Retinal pigment epithelial cell (primary cell): ENCODE data around the gene SRSF10.

Source experiments
- DNase-seq: peaks from one replicate; pipeline ENCODE4 v3.0.0-alpha.2; 2010; ENCODE audit warnings: low read depth
- H3K4me3 ChIP-seq: 2 replicates; pipeline ENCODE4 v1.5.1; 2011; ENCODE audit warnings: mild to moderate bottlenecking, low read length, control low read depth, moderate library complexity
- TF ChIP-seq, protein P1 (sequence below): conservative IDR thresholded peaks from 2 replicates; pipeline ENCODE4 v1.5.1; 2011; ENCODE audit warnings: low read depth, low read length, control low read depth, inconsistent platforms

The SRSF10 gene

DNA sequence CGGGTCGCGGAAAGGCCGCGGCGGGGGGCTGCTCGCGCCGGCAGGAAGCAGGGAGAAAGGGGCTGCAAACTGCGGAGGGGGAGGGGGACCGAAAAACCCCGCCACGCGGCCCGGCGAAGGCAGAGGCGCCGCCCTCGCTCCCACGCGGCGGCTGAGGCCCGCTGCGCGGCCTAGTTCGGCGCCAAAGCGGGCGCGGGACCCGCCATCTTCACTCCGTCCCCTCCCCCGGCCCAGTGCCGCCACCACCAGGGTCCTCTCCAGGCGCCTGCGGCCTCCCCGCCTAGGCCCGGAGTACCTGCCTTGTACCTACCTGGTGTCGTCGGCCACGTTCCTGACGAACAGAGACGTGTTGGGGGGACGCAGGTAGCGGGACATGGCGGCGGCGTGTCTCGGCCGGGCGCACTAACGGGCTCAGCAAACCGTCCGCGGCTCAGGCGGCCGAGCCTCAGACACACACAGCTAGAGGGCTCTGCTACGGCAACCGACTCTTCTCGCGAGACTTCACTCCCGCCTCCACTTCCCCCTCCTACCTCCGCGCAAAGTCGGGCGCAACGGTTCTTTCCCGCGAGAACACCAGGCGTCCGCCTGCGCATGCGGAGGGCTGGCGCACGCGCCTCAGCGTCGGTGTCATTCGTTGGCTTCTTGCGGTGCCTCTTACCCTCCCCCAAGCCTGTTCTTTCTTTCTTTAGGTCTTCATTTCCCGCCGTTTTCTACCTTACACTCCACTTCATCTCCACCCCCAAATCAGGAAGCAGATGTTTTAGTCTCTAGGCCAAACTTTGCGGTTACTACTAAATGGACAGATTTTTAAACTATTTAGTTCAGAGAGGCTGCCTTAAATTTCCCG lies at the start of gene SRSF10:
TSS of gene SRSF10 (minus strand) at position 447 of the 847 bp plus-strand sequence. CDS start at position 375, 72 bp downstream.
- TF ChIP-seq, protein P1, sequence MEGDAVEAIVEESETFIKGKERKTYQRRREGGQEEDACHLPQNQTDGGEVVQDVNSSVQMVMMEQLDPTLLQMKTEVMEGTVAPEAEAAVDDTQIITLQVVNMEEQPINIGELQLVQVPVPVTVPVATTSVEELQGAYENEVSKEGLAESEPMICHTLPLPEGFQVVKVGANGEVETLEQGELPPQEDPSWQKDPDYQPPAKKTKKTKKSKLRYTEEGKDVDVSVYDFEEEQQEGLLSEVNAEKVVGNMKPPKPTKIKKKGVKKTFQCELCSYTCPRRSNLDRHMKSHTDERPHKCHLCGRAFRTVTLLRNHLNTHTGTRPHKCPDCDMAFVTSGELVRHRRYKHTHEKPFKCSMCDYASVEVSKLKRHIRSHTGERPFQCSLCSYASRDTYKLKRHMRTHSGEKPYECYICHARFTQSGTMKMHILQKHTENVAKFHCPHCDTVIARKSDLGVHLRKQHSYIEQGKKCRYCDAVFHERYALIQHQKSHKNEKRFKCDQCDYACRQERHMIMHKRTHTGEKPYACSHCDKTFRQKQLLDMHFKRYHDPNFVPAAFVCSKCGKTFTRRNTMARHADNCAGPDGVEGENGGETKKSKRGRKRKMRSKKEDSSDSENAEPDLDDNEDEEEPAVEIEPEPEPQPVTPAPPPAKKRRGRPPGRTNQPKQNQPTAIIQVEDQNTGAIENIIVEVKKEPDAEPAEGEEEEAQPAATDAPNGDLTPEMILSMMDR: peak; percentile 26
- peak; percentile 95 for DNase-seq
- peak within 1 kb of the TSS; percentile 95 for H3K4me3 ChIP-seq

DNA sequence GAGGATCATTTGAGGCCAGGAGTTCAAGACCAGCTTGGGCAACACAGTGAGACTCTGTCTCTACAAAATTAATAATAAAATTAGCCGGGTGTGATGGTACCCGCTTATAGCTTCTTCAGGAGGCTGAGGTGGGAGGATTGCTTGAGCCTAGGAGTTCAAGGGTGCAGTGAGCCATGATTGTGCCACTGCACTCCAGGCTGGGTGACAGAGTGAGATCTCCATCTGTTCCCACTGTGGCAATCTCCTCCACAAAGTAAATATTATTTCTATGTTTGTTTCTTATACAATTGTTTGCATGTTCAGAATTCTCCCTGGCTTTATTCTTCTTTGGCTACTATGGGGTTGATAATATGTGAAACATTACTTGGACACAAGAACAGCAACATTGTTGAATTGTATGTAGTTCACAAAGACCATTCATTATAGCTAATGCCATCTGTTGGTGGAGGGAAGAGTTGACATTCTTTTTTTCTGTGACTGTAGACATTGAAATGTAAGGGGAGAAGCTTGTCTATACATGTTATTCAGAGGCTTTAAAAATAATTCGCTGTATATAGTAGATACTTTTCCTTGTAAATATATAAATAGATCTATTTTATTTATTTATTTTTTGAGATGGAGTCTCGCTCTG lies 47.8 kb upstream of the SRSF10 start:
- no peak for DNase-seq
- TF ChIP-seq, protein P1: peak; percentile 69
- no peak overlapping the region for H3K4me3 ChIP-seq

DNA sequence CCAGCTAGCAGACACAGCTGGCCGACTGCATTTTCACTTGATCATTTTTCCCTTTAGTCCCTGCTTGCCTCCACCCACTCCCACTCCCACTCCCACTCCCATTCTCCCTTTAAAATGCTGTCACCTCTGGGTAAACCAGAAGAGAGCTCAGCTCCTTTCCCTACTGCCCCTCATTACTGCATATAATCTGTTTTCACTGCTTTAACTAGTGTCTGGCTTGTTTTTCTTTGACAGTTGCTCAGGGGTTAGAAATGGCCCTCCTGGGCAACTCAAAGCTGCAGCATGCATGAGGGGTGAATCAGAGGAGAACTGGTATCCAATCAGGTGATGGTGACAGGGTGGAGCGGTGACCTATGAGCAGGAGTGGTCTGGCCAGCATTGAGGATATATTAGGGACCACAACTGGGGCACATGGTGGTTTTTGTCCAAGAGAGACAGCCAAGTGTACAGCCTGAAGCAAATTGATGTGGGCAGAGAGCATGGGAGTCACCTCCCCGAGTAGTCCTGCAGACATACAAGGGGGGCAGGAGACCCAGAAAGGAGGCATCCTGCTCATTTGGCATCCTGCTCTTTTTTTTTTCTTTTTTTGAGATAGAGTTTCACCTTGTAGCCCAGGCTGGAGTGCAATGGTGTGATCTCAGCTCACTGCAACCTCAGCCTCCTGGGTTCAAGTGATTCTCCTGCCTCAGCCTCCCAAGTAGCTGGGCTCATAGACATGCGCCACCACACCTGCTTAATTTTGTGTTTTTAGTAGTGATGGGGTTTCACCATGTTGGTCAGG lies 42.6 kb upstream of the SRSF10 start:
- TF ChIP-seq, protein P1: no peak
- no peak overlapping the region for H3K4me3 ChIP-seq
- peak; percentile 89 for DNase-seq

DNA sequence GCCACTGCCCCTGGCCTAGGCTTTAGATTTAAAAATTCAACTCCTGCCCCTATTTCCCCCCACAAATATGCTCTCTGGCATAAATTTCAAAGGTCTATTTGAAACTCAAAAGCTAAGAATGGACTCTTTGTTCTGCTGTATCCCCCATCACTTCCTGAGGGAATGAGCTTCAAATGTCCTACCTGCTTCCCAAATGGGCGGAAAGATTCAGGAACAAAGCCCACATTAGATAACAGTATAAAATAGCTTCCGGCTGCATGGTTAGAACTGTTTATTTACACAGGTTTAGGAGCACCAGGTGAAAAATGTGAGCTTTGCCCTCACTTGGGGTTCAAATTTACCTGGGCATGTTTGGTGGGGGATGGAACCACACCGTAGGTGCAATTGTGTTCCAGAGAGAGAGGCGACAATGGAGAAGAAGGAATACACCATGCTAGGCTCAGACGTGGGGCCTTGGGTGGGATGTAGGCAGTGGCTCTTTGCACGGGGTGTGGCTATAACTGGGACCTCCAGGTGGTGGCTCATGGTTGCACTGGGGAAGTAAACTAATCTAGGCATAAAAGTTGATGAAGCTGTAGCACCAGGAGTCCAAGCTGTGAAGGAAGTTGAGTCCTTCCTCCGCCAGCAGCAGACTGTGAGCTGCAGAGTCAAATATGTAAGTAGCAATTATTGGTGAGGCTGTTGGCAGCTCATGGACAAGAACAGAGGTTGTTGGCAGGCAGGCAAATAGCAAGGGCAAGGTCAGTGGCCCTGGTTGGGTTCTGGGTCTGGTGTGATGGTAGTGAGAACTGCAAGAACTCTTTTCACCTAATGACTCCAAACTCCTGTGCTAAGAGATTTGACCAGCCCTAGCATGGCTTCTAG lies 41.5 kb upstream of the SRSF10 start:
- TF ChIP-seq, protein P1: no peak
- H3K4me3 ChIP-seq: no peak overlapping the region
- DNase-seq: no peak

DNA sequence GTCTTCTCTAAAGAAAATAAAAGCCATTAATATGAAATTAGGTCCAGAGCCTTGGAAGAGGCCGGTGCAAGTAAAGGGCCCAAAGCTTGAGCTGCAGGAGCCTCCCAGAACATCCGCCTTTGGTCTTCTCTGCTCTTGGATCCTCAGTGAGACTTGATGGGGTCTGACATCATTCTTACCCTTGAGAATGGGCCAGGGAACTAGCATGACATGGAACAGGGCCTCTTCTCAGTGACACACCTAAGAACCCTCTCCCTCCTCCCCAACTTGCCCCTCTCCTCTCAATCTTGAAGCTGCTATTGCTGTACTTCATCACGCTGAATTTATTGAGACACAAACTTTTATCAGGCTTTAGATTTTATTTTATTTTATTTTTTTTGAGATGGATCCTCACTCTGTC lies 40.3 kb upstream of the SRSF10 start:
- no peak overlapping the region for H3K4me3 ChIP-seq
- TF ChIP-seq, protein P1: no peak
- no peak for DNase-seq

DNA sequence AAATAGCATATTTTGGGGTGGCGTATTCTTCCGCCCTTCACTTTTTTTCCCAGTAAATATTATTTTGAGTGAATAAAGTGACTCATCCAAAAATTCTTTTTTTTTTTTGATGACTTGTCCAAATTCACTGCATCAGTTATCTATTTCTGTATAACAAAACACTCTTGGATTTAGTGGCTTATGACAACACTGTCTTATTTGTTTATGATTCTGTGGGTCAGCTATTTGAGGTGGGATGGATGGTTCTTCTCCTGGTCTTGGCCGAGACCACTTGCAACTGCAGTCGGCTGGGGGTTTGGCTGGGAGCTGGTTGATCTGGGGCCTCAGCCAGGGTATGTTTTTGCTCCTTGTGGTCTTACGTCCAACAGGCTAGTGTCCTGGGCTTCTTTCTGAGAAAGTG lies 39.9 kb upstream of the SRSF10 start:
- no peak overlapping the region for H3K4me3 ChIP-seq
- DNase-seq: no peak
- TF ChIP-seq, protein P1: no peak
